ENCODE data around the gene PSMB5. TPM values are rescaled to one million over a fixed set of nuclear protein-coding genes. Genes with fewer than 3 reads are reported as not detected.

The PSMB5 gene
- total and polyA plus RNA-seq, 2 of the 13 experiments (the other 11 are each of a cell fraction or from before 2014, with no cell fraction given), result 705 to 871 TPM

GRCh38 chr14:23068789-23069412 lies 34.2 kb upstream of the PSMB5 start (continued):
- TF ChIP-seq FOXP4 (CRISPR knock-in tag; IDR thresholded peaks at IDR 0.05) (no peak), RARG (CRISPR knock-in tag; IDR thresholded peaks at IDR 0.05; ENCODE audit: low read depth) (no peak), SNAI1 (CRISPR knock-in tag; IDR thresholded peaks at IDR 0.05; ENCODE audit: borderline replicate concordance) (no peak), ZNF737 (CRISPR knock-in tag; IDR thresholded peaks at IDR 0.05; ENCODE audit: borderline replicate concordance) (no peak), ZNF552 (CRISPR knock-in tag; IDR thresholded peaks at IDR 0.05; ENCODE audit: borderline replicate concordance) (peak; percentile 5; the same call in 1 of the 2 replicates), U2AF1 (optimal IDR thresholded peaks at IDR 0.05; ENCODE audit: low read depth, low read length) (peak; percentile 61), SSRP1 (CRISPR knock-in tag; IDR thresholded peaks at IDR 0.05) (no peak), ZNF263 (CRISPR knock-in tag; IDR thresholded peaks at IDR 0.05) (peak; percentile 33; the same call in 1 of the 2 replicates), SNRNP70 (IDR thresholded peaks at IDR 0.05; ENCODE audit: low read depth, low read length) (no peak), DR1 (CRISPR knock-in tag; IDR thresholded peaks at IDR 0.05) (no peak), ZBTB34 (CRISPR knock-in tag; IDR thresholded peaks at IDR 0.05) (peak; percentile 36; the same call in 1 of the 2 replicates), CCAR2 (optimal IDR thresholded peaks at IDR 0.05; ENCODE audit: low read depth, low read length) (no peak), ZNF740 (CRISPR knock-in tag; IDR thresholded peaks at IDR 0.05) (no peak), CSRNP1 (CRISPR knock-in tag; IDR thresholded peaks at IDR 0.05) (no peak), ZNF530 (CRISPR knock-in tag; IDR thresholded peaks at IDR 0.05; ENCODE audit: low read depth) (no peak), ZNF703 (CRISPR knock-in tag; IDR thresholded peaks at IDR 0.05; ENCODE audit: borderline replicate concordance) (no peak), ZNF557 (CRISPR knock-in tag; IDR thresholded peaks at IDR 0.05) (no peak), HMG20B (CRISPR knock-in tag; conservative IDR thresholded peaks at IDR 0.05) (no peak), MNT (IDR thresholded peaks at IDR 0.05) (no peak), BRF2 (CRISPR knock-in tag; IDR thresholded peaks at IDR 0.05) (no peak), REXO4 (CRISPR knock-in tag; IDR thresholded peaks at IDR 0.05; ENCODE audit: borderline replicate concordance) (no peak)
